ENCODE data around the gene NOTCH4. TPM values are rescaled to one million over a fixed set of nuclear protein-coding genes. Genes with fewer than 3 reads are reported as not detected.

NOTCH4 gene
- polyA plus RNA-seq, 1 donor, result 8.1 TPM

- Histone ChIP-seq H3K27ac (ENCODE audit: low read length) (no peak overlapping the region), H3K27me3 (ENCODE audit: control insufficient read depth, insufficient read depth, low read length) (no peaks in the 10 kb centered on the region), H3K9me3 (ENCODE audit: control insufficient read depth, low read depth, low read length) (peaks cover 3% of the 10 kb centered on the region), H3K4me1 (ENCODE audit: control insufficient read depth, insufficient read depth, low read length) (peaks cover 24% of the 10 kb centered on the region), H3K4me3 (ENCODE audit: low read length) (no peak overlapping the region), H3K36me3 (ENCODE audit: control insufficient read depth, insufficient read depth, low read length) (peaks cover 33% of the 10 kb centered on the region)
- WGBS (ENCODE audit: insufficient coverage, low lambda C conversion rate), result no CpG with 5 or more reads among the region's 4 CpGs
- no peak for DNase-seq
Observed at GRCh38 chr6:32173051-32173727, 50.7 kb downstream of the NOTCH4 start.

DNA sequence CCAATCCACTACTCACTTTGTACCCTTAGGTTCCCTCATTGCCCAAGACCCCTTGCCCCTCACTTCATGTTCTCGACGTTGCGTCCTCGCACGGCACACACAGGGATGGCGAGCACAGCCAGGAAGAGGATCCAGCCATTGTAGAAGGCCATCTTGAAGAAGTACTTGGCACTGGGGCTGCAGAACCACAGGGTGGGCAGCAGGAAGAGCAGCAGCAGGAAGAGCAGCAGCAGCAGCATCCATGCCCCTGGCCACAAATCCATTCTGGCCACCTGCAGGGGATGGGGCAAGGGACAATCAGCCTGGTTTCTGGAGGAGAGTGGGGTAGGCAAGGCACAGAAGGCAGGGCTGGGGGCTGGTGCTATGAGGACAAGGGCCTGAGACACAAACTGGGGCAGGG is 52.6 kb downstream of the NOTCH4 start:
- no CpG with 5 or more reads among the region's 6 CpGs for WGBS (ENCODE audit: insufficient coverage, low lambda C conversion rate)
- peaks cover 21% of the 10 kb centered on the region for H3K4me1 ChIP-seq (ENCODE audit: control insufficient read depth, insufficient read depth, low read length)
- H3K4me3 ChIP-seq (ENCODE audit: low read length), result no peak overlapping the region
- no peak overlapping the region for H3K27ac ChIP-seq (ENCODE audit: low read length)
- peaks cover 50% of the 10 kb centered on the region for H3K36me3 ChIP-seq (ENCODE audit: control insufficient read depth, insufficient read depth, low read length)
- no peaks in the 10 kb centered on the region for H3K27me3 ChIP-seq (ENCODE audit: control insufficient read depth, insufficient read depth, low read length)
- peaks cover 3% of the 10 kb centered on the region for H3K9me3 ChIP-seq (ENCODE audit: control insufficient read depth, low read depth, low read length)
- no peak for DNase-seq

GRCh38 chr6:32170294-32170693 is 53.6 kb downstream of the NOTCH4 start:
- Histone ChIP-seq H3K27me3 (ENCODE audit: control insufficient read depth, insufficient read depth, low read length) (no peaks in the 10 kb centered on the region), H3K36me3 (ENCODE audit: control insufficient read depth, insufficient read depth, low read length) (peaks cover 58% of the 10 kb centered on the region), H3K27ac (ENCODE audit: low read length) (no peak overlapping the region), H3K4me1 (ENCODE audit: control insufficient read depth, insufficient read depth, low read length) (peaks cover 18% of the 10 kb centered on the region), H3K4me3 (ENCODE audit: low read length) (no peak overlapping the region), H3K9me3 (ENCODE audit: control insufficient read depth, low read depth, low read length) (no peaks in the 10 kb centered on the region)
- DNase-seq, result no peak
- WGBS (ENCODE audit: insufficient coverage, low lambda C conversion rate), result no CpG with 5 or more reads among the region's 11 CpGs

- Histone ChIP-seq H3K4me3 (ENCODE audit: low read length) (no peak overlapping the region), H3K27ac (ENCODE audit: low read length) (no peak overlapping the region), H3K4me1 (ENCODE audit: control insufficient read depth, insufficient read depth, low read length) (peaks cover 15% of the 10 kb centered on the region), H3K27me3 (ENCODE audit: control insufficient read depth, insufficient read depth, low read length) (no peaks in the 10 kb centered on the region), H3K9me3 (ENCODE audit: control insufficient read depth, low read depth, low read length) (no peaks in the 10 kb centered on the region), H3K36me3 (ENCODE audit: control insufficient read depth, insufficient read depth, low read length) (peaks cover 65% of the 10 kb centered on the region)
- no peak for DNase-seq
- 40% methylated on average over 1 of the region's 11 CpGs for WGBS (ENCODE audit: insufficient coverage, low lambda C conversion rate)
Observed at GRCh38 chr6:32168807-32169591, 54.9 kb downstream of the NOTCH4 start.

DNA sequence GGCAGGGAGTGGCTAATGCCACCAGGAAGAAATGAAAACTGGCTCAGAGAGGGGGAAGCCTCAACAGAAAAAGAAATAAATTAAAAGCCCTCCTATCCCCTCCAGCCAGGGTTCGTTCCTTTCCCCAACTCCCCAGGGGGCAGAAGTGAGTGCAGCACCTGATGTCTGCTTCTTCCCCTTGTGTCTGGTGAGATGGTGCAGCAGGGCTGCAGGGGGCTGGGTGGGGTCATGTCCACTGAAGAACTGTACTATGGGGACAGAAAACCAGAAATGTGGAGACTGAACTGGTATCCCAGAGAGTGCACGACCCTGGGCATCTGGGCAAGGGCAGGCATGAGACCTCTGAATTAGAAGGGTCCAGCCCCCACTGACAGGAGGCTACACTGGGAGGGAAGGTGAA is 55.5 kb downstream of the NOTCH4 start:
- no peak for DNase-seq
- no peak overlapping the region for H3K27ac ChIP-seq (ENCODE audit: low read length)
- no peaks in the 10 kb centered on the region for H3K9me3 ChIP-seq (ENCODE audit: control insufficient read depth, low read depth, low read length)
- H3K4me1 ChIP-seq (ENCODE audit: control insufficient read depth, insufficient read depth, low read length), result peaks cover 15% of the 10 kb centered on the region
- no peaks in the 10 kb centered on the region for H3K27me3 ChIP-seq (ENCODE audit: control insufficient read depth, insufficient read depth, low read length)
- no peak overlapping the region for H3K4me3 ChIP-seq (ENCODE audit: low read length)
- peaks cover 71% of the 10 kb centered on the region for H3K36me3 ChIP-seq (ENCODE audit: control insufficient read depth, insufficient read depth, low read length)
- no CpG with 5 or more reads among the region's 2 CpGs for WGBS (ENCODE audit: insufficient coverage, low lambda C conversion rate)

- Histone ChIP-seq H3K27ac (ENCODE audit: low read length) (peak overlapping the region; percentile 45), H3K27me3 (ENCODE audit: control insufficient read depth, insufficient read depth, low read length) (no peaks in the 10 kb centered on the region), H3K4me1 (ENCODE audit: control insufficient read depth, insufficient read depth, low read length) (peaks cover 15% of the 10 kb centered on the region), H3K36me3 (ENCODE audit: control insufficient read depth, insufficient read depth, low read length) (peaks cover 76% of the 10 kb centered on the region), H3K9me3 (ENCODE audit: control insufficient read depth, low read depth, low read length) (no peaks in the 10 kb centered on the region), H3K4me3 (ENCODE audit: low read length) (no peak overlapping the region)
- WGBS (ENCODE audit: insufficient coverage, low lambda C conversion rate), result no CpG with 5 or more reads among the region's 6 CpGs
- DNase-seq, result peak in 1 of 2 donors; percentile 57
Observed at GRCh38 chr6:32167761-32168262, 56.1 kb downstream of the NOTCH4 start.

GRCh38 chr6:32167154-32167760 is 56.6 kb downstream of the NOTCH4 start:
- Histone ChIP-seq H3K36me3 (ENCODE audit: control insufficient read depth, insufficient read depth, low read length) (peaks cover 78% of the 10 kb centered on the region), H3K27me3 (ENCODE audit: control insufficient read depth, insufficient read depth, low read length) (no peaks in the 10 kb centered on the region), H3K4me1 (ENCODE audit: control insufficient read depth, insufficient read depth, low read length) (peaks cover 15% of the 10 kb centered on the region), H3K4me3 (ENCODE audit: low read length) (no peak overlapping the region), H3K9me3 (ENCODE audit: control insufficient read depth, low read depth, low read length) (no peaks in the 10 kb centered on the region), H3K27ac (ENCODE audit: low read length) (peak overlapping the region; percentile 45)
- peak in 1 of 2 donors; percentile 32 for DNase-seq
- no CpG with 5 or more reads among the region's 32 CpGs for WGBS (ENCODE audit: insufficient coverage, low lambda C conversion rate)

DNA sequence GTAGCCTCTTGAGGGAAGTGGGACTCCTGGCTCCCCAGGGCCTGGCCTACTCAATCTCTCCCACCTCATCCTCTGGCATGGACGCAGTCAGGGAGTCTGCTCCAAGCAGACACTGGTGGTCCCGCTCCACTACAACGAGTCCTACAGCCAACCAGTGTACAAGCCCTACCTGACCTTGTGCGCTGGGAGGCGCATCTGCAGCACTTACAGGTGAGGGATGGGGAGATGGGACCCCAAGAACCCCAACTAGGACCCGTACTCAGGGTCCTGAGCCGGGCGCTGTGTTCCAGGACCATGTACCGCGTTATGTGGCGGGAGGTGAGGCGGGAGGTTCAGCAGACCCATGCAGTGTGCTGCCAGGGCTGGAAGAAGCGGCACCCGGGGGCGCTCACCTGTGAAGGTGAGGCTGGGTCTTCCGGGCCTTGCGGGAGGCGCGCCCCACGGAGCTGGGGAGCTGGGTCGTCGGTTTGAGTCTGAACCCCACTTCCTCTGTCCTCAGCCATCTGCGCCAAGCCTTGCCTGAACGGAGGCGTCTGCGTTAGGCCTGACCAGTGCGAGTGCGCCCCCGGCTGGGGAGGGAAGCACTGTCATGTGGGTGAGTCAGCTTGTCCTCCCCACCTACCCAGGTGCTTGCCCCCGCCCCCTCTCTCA is 57.3 kb downstream of the NOTCH4 start:
- no CpG with 5 or more reads among the region's 30 CpGs for WGBS (ENCODE audit: insufficient coverage, low lambda C conversion rate)

DNA sequence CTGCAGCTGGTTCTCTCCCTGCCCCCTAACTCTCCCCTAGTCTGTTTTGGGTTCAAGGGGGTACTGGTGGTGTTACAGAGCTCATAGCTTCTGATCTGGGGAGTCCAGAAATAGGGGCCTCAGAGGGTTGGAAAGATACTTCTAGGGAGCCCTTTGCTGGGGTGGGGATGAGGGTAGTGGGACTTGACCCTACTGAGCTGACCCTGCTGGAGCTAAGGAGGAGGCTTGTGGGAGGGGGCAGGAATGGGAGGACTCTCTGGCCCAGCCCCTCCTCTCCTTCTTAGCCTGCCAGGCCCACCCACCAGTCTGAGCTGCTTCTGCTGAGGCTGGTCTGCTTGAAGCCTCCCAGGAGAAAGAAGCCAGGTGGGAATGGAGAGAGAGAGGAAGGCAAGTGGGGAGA is 59.6 kb downstream of the NOTCH4 start, which contains the start of gene EGFL8:
TSS of gene EGFL8 (plus strand) at position 301 of the 400 bp plus-strand sequence. CDS start 1,571 bp downstream, outside the sequence.
- Histone ChIP-seq H3K36me3 (ENCODE audit: control insufficient read depth, insufficient read depth, low read length) (peaks cover 56% of the 10 kb centered on the region), H3K27ac (ENCODE audit: low read length) (no peak within 1 kb of the TSS), H3K4me1 (ENCODE audit: control insufficient read depth, insufficient read depth, low read length) (peaks cover 15% of the 10 kb centered on the region), H3K9me3 (ENCODE audit: control insufficient read depth, low read depth, low read length) (no peaks in the 10 kb centered on the region), H3K27me3 (ENCODE audit: control insufficient read depth, insufficient read depth, low read length) (no peaks in the 10 kb centered on the region), H3K4me3 (ENCODE audit: low read length) (no peak within 1 kb of the TSS)
- DNase-seq, result no peak

More for the DNA sequence above, 57.3 kb downstream of the NOTCH4 start:
- peaks cover 15% of the 10 kb centered on the region for H3K4me1 ChIP-seq (ENCODE audit: control insufficient read depth, insufficient read depth, low read length)
- H3K9me3 ChIP-seq (ENCODE audit: control insufficient read depth, low read depth, low read length), result no peaks in the 10 kb centered on the region
- no peak for DNase-seq
- no peaks in the 10 kb centered on the region for H3K27me3 ChIP-seq (ENCODE audit: control insufficient read depth, insufficient read depth, low read length)
- peaks cover 78% of the 10 kb centered on the region for H3K36me3 ChIP-seq (ENCODE audit: control insufficient read depth, insufficient read depth, low read length)
- no peak overlapping the region for H3K4me3 ChIP-seq (ENCODE audit: low read length)
- H3K27ac ChIP-seq (ENCODE audit: low read length), result no peak overlapping the region

Data from large intestine (tissue), 3 donors.